DND-41 (cell line): ENCODE data around the gene EPC2.

ENCODE experiments used
- ATAC-seq: fragments of 200-7000 bp; cut with Tn5 transposase; 3 replicates; pipeline ENCODE4 v1.9.1; 2021; ENCODE audit warnings: low read depth; ENCODE audit not compliant: insufficient read depth
- DNase-seq: peaks from one replicate; pipeline ENCODE4 v3.0.0-alpha.2; 2020
- H2AFZ ChIP-seq: 2 replicates; pipeline ENCODE4 v1.6.0; 2012; ENCODE audit warnings: low read depth, low read length
- H3K27ac ChIP-seq: 2 replicates; pipeline ENCODE4 v1.5.1; 2012; ENCODE audit warnings: low read length, inconsistent platforms
- H3K27me3 ChIP-seq: fragments of 200-600 bp; sonication (generic); 2 replicates; pipeline ENCODE4 v1.6.0; 2012; ENCODE audit warnings: low read length, mild to moderate bottlenecking, inconsistent platforms; ENCODE audit not compliant: insufficient read depth, poor library complexity
- H3K36me3 ChIP-seq: 2 replicates; pipeline ENCODE4 v1.5.1; 2012; ENCODE audit warnings: low read length, inconsistent platforms; ENCODE audit not compliant: insufficient read depth
- H3K4me1 ChIP-seq: 2 replicates; pipeline ENCODE4 v1.5.1; 2012; ENCODE audit warnings: mild to moderate bottlenecking, low read length; ENCODE audit not compliant: insufficient read depth
- H3K4me2 ChIP-seq: 2 replicates; pipeline ENCODE4 v1.6.0; 2012; ENCODE audit warnings: mild to moderate bottlenecking, moderate library complexity, low read length, inconsistent platforms; ENCODE audit not compliant: insufficient read depth
- H3K4me3 ChIP-seq, 2 experiments: fragments of 200-600 bp in 1 of 2; shearing (Covaris generic) in 1 of 2; 2 replicates each; pipeline ENCODE4 v1.5.1; 2012 to 2016; ENCODE audit warnings: inconsistent platforms in 2 of 2, low read length in 2 of 2, mild to moderate bottlenecking in 2 of 2, low read depth in 1 of 2, moderate library complexity in 1 of 2
- H3K79me2 ChIP-seq: 2 replicates; pipeline ENCODE4 v1.6.0; 2012; ENCODE audit warnings: low read length, inconsistent platforms; ENCODE audit not compliant: insufficient read depth
- H3K9ac ChIP-seq: 2 replicates; pipeline ENCODE4 v1.6.0; 2012; ENCODE audit warnings: low read depth, mild to moderate bottlenecking, inconsistent platforms, low read length, moderate library complexity
- H3K9me3 ChIP-seq: 2 replicates; pipeline ENCODE4 v1.5.1; 2012; ENCODE audit warnings: low read length, moderate library complexity, mild to moderate bottlenecking, inconsistent platforms; ENCODE audit not compliant: insufficient read depth, severe bottlenecking
- H4K20me1 ChIP-seq: 2 replicates; pipeline ENCODE4 v1.6.0; 2012; ENCODE audit warnings: low read length; ENCODE audit not compliant: insufficient read depth
- EZH2 ChIP-seq: IDR thresholded peaks from 3 replicates; pipeline ENCODE4 v1.6.1; 2012; ENCODE audit warnings: borderline replicate concordance, low read depth, mild to moderate bottlenecking, moderate library complexity, low read length, inconsistent platforms; ENCODE audit not compliant: severe bottlenecking
- TF ChIP-seq, protein P1 (sequence below): IDR thresholded peaks from 2 replicates; pipeline ENCODE4 v1.5.1; 2012; ENCODE audit warnings: borderline replicate concordance, low read length, moderate library complexity, mild to moderate bottlenecking; ENCODE audit not compliant: poor library complexity, severe bottlenecking; ENCODE audit errors: extremely low read depth

The EPC2 gene

DNA sequence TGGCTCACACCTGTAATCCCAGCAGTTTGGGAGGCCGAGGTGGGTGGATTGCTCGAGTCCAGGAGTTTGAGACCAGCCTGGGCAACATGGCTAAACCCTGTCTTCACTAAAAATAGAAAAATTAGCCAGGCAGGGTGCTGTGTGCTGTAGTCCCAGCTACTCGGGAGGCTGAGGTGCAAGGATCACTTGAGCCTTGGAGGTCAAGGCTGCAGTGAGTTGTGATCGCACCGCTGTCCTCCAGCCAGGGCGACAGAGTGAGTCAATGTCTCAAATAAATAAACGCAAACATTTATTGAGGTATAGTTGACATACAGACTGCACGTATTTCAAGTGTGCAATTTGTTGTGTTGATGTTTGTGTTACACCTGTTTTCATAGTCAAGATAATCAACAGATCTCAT is 19.7 kb downstream of the EPC2 start:
- H3K9me3 ChIP-seq: no peaks in the 10 kb centered on the region

DNA sequence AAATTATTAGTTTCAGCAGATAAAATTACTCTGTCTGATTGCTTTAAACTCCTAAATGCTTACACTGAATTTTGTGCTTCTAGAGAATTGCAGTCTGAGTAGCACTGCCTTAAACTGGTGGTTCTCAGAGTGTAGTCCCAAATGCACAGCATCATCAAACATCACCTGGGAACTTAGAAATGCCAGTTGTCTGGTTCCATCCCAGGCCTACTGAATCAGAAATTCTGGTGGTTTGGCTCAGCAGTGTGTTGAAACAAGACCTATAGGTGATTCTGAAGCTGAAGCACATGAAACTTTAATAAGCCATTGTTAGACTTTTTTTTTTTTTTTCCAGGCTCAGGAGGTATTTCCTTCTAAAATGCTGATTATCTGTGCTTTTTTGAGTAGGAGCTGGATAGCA is 22.0 kb downstream of the EPC2 start:
- Histone ChIP-seq H3K79me2 (peaks cover 97% of the 10 kb centered on the region), H2AFZ (no peak overlapping the region), H3K4me1 (no peaks in the 10 kb centered on the region), H3K27me3 (no peaks in the 10 kb centered on the region), H3K36me3 (no peaks in the 10 kb centered on the region), H3K4me3 (no peak overlapping the region), H3K27ac (no peak overlapping the region), H3K4me2 (no peak overlapping the region), H3K9ac (no peak overlapping the region), H3K9me3 (no peaks in the 10 kb centered on the region), H4K20me1 (peaks cover 72% of the 10 kb centered on the region; the same call in 1 of the 2 replicates)
- DNase-seq (no peak), ATAC-seq (no peak)
- TF ChIP-seq, protein P1, sequence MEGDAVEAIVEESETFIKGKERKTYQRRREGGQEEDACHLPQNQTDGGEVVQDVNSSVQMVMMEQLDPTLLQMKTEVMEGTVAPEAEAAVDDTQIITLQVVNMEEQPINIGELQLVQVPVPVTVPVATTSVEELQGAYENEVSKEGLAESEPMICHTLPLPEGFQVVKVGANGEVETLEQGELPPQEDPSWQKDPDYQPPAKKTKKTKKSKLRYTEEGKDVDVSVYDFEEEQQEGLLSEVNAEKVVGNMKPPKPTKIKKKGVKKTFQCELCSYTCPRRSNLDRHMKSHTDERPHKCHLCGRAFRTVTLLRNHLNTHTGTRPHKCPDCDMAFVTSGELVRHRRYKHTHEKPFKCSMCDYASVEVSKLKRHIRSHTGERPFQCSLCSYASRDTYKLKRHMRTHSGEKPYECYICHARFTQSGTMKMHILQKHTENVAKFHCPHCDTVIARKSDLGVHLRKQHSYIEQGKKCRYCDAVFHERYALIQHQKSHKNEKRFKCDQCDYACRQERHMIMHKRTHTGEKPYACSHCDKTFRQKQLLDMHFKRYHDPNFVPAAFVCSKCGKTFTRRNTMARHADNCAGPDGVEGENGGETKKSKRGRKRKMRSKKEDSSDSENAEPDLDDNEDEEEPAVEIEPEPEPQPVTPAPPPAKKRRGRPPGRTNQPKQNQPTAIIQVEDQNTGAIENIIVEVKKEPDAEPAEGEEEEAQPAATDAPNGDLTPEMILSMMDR: no peak
- TF ChIP-seq EZH2: no peak

More for the DNA sequence above, 19.7 kb downstream of the EPC2 start:
- Histone ChIP-seq H3K4me3 (no peak overlapping the region), H3K4me1 (peaks cover 22% of the 10 kb centered on the region), H3K9ac (no peak overlapping the region), H3K4me2 (no peak overlapping the region), H3K79me2 (peaks cover 97% of the 10 kb centered on the region), H3K27me3 (no peaks in the 10 kb centered on the region), H4K20me1 (peaks cover 64% of the 10 kb centered on the region; the same call in 1 of the 2 replicates), H3K27ac (no peak overlapping the region), H3K36me3 (no peaks in the 10 kb centered on the region), H2AFZ (no peak overlapping the region)
- no peak for TF ChIP-seq EZH2
- TF ChIP-seq, protein P1: no peak
- DNase-seq (no peak), ATAC-seq (no peak)

DNA sequence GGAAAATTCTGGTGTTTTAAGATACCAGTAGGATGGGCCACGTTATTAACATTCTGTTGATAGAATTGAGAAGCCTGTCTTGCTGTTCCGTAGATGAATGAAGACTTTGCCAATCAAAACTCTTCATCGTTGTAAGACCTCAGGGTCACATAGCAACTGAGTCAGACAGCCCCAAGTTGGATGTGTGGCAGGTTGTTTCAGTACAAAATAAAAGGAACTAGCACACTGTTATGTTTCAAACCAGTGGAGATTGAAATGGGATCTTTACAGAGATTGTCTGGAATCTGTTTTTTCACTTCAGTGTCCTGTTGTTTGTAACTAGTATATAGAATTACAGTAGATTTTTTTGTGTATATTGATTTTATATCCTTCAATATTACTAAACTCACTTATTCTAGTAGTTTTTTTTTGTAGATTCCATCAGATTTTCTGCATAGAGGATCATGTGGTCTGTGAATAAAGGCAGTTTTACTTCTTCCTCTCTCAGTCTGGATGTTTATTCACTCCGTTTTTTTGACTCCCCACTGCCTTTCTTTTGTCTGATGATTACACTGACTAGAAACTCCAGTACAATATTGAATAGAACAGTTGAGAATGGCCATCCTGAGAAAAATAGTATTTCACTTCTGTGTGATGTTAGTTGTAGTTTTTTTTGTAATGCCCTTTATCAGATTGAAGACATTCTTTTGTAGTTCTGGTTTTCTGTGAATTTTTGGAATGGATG is 22.7 kb downstream of the EPC2 start:
- peaks cover 99% of the 10 kb centered on the region for H3K79me2 ChIP-seq
- no peak overlapping the region for H3K9ac ChIP-seq
- peaks cover 75% of the 10 kb centered on the region; the same call in 1 of the 2 replicates for H4K20me1 ChIP-seq
- DNase-seq (no peak), ATAC-seq (no peak)
- H3K4me2 ChIP-seq: no peak overlapping the region
- H2AFZ ChIP-seq: no peak overlapping the region
- no peaks in the 10 kb centered on the region for H3K9me3 ChIP-seq
- no peak overlapping the region for H3K4me3 ChIP-seq
- no peaks in the 10 kb centered on the region for H3K36me3 ChIP-seq
- TF ChIP-seq, protein P1: no peak
- TF ChIP-seq EZH2: no peak
- H3K4me1 ChIP-seq: no peaks in the 10 kb centered on the region
- no peaks in the 10 kb centered on the region for H3K27me3 ChIP-seq
- H3K27ac ChIP-seq: no peak overlapping the region
